Astrocyte of the spinal cord (primary cell): Measurements from ENCODE around the gene BTBD16.

Experiments
- DNase-seq: peaks from one replicate; pipeline ENCODE4 v3.0.0; 2011; ENCODE audit warnings: low read depth, low spot score
- H3K4me3 ChIP-seq: 2 replicates; pipeline ENCODE4 v1.5.1; 2011; ENCODE audit warnings: low read depth, mild to moderate bottlenecking, low read length, moderate library complexity
- in situ Hi-C: cut with HindIII; loops from 2 replicates; pipeline ENCODE4 v1.10.0; 2017; ENCODE audit warnings: low sequenced_read_pairs
- TF ChIP-seq, protein P1 (sequence below): IDR thresholded peaks from 2 replicates; pipeline ENCODE4 v1.5.1; 2012; ENCODE audit warnings: low read depth, mild to moderate bottlenecking, low read length, inconsistent platforms

BTBD16 gene

GRCh38 chr10:122386514-122386913, 115.4 kb downstream of the BTBD16 start:
- no peak overlapping the region for H3K4me3 ChIP-seq
- no peak for DNase-seq
- TF ChIP-seq, protein P1, sequence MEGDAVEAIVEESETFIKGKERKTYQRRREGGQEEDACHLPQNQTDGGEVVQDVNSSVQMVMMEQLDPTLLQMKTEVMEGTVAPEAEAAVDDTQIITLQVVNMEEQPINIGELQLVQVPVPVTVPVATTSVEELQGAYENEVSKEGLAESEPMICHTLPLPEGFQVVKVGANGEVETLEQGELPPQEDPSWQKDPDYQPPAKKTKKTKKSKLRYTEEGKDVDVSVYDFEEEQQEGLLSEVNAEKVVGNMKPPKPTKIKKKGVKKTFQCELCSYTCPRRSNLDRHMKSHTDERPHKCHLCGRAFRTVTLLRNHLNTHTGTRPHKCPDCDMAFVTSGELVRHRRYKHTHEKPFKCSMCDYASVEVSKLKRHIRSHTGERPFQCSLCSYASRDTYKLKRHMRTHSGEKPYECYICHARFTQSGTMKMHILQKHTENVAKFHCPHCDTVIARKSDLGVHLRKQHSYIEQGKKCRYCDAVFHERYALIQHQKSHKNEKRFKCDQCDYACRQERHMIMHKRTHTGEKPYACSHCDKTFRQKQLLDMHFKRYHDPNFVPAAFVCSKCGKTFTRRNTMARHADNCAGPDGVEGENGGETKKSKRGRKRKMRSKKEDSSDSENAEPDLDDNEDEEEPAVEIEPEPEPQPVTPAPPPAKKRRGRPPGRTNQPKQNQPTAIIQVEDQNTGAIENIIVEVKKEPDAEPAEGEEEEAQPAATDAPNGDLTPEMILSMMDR: no peak
- in situ Hi-C loops: no loop called here

- in situ Hi-C loops: no loop called here
These were observed 116.5 kb downstream of the BTBD16 start for GRCh38 chr10:122387572-122387971.

More at GRCh38 chr10:122387572-122387971, 116.5 kb downstream of the BTBD16 start:
- H3K4me3 ChIP-seq: no peak overlapping the region
- DNase-seq: no peak
- TF ChIP-seq, protein P1: no peak
